Activated CD4-positive, alpha-beta T cell treated with anti-CD3 and anti-CD28 coated beads, Interleukin-2, amount 50 U/mL, for 1 hour (primary cell): Measurements from ENCODE around the gene DNMT3A.
A peak's percentile ranks its signal among the peaks of the same experiment; 100 is the strongest.

Source experiments
- DNase-seq: peaks from one replicate; pipeline ENCODE4 v3.0.0-alpha.2; 2020

DNMT3A gene

DNA sequence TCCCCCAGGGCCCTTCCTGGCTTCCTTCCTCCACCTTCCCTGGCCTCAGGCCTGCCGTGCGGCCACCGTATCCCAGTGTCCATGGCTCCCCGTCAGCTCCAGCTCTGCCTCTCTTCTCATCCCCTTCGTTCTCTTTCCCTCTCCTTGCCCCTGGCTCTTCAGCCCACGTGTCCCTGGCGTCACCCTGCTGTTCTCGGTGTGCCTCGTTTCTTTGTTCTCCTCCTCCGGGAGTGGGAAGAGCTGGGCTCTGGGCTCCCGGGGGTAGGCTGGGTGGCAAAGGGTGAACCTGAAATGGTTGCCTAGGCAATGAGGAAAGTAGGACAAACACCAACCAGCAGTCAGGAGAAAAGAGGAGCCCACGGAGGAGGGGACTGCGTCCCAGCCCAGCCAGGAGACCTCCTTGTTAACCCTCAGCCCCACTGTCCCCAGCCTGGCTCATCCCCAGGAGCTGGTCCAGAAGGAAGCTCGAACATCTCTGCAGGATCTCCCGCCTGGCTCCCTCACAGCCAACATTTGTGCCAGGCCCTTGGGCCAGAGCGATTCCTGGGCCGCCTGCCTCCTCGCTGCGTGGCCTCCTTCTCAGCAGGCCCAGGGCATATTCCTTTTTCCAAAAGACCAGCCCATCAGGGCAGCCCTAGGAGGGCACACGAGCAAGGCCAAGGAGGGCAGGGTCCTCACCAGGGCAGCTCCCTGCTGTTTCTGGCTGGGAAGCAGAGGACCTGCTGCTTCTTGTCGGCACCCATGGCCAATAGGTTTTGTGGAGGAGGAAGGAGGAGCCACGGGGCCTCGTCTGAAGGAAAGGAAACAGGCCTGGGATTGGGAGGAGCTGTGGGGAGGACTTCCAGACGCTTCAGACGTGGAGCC lies 30.9 kb upstream of the DNMT3A start:
- no peak for DNase-seq

DNA sequence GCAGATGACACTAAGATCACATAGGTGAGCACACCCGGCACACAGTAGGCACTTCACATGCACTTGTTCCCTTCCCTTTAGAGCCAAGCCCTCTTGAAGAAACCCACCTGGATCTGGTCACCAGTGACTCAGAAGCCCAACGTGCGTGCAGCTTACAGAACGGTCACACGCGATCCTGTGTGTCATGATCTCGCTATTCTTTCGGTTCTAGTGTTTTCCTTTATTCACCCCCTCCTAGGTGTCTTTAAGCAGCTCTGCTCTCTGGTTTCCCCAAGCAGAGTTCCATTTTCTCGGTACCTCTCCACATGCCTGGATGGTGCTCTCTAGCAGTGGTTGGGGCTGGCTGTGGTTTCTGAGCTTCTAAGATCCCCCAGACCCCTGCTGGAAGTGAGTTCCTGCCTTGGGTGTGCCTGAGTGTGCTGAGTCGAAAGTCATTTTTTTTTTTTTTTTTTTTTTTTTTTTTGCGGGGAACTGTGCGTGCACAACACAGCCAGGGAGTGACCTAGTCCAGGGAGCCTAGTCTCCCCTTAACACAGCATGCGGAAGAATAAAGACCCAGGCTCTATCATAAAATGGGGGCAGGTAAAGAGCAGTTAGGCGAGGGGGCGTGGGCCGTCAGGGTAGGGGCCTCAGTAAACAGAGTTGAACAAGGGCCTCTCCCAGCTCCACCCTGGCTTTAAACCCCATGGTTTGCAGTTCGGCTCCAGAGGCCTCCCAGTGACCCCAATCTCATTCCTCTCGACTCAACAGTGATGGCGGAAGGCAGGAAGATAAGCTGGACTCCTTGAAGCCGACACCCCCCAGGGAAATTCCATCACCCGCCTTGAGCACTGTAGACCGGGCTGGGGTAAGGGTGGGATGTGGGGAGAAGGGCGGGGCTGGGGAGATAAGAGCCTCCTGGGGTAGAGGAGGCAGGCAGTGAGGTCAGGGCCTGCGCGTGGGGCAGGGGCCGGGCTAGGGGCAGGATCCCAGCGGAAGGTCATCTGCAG lies 29.8 kb upstream of the DNMT3A start:
- no peak for DNase-seq

DNA sequence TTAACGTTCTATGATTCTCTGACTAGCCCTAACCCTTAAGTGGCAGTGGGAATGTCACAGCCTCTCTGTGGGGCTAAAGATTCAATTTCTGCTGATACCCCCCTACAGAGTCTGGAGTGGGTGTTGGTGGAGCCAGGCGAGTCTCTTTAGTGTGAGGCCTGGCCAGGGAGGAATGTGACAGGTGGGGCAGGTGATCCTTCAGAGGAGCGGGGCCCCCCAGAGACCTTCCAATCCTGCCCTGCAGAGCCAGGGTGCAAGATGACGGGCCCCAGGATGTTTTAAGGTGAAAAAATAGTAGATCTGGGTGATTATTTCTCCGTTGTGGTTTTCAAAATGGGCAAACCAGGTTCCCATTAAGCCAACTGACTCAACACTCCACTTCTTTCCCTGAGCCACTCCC lies 28.2 kb upstream of the DNMT3A start:
- DNase-seq = no peak

DNA sequence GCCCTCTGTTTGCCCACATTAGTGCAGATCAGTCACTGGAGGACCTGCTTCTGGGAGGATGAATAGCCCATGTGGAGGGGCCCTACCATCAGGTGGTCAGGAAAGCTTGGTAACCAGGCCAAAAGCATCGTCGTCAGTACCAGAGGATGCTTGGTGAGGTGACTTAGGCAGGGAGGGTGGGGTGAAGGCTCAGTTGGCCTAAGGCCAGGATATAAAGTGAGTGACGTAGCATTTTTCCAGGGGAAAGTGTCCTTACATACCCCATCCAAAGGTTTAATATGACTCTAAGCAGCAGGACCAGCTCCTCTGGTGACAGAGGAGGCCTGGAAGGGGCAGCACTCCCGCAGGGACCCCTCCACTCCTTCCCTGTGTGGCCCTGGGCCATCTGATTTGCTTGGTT lies 27.7 kb upstream of the DNMT3A start:
- no peak for DNase-seq

DNA sequence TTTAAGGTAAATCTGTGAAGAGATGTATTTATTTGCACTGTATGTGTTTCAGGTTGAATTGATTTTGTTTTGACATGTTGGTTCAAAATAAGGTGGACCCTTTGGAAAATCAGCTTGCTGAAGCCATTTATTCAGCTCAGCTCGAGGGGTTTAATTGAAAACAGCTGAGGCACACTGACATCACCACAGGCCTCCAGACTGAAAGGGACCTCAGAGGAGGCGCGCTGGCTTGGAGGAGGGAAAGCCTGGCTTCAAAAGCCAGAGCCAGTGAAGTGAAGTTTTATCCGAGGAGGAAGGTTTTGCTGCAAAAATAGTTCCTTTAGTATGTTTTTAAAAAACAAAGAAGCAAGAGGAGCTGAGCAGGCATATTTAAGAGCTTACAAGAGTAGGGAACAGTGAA lies 26.9 kb upstream of the DNMT3A start:
- DNase-seq = no peak

DNA sequence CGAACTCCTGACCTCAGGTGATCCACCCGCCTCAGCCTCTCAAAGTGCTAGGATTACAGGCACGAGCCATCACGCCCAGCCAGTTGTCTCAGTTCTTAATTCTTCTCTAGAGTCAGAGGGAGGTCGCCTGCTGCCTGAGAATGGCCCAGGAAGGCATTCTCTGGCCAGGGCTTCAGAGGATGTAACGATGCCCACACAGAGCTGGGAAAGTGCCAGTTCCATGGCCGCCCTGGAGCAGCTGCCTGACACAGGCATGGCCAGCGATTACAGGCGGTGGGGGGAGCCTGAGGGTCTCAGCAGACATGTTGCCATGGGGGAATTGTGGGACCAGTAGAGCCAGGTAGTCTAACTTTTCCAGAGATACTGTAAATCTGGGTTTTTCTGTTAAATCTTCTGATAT lies 25.6 kb upstream of the DNMT3A start:
- no peak for DNase-seq

DNA sequence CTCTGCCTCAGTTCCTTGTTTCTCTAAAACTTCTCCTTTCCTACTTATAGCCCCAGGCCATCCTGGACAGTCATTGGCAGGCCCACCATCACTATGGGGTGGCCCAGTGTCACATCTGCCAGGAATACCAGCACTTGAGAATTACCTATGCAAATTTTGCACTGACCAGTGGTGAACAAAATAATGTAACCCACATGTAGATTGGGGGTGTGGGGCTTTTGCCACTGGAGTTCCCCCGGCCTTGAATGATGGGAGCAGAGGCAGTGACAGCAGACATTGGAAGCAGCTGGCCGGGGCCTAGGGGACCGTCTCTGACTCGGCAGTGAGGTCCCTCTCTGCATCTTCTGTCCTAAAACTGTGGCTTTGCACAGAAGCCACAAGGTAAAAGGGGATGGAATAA lies 24.9 kb upstream of the DNMT3A start:
- no peak for DNase-seq

DNA sequence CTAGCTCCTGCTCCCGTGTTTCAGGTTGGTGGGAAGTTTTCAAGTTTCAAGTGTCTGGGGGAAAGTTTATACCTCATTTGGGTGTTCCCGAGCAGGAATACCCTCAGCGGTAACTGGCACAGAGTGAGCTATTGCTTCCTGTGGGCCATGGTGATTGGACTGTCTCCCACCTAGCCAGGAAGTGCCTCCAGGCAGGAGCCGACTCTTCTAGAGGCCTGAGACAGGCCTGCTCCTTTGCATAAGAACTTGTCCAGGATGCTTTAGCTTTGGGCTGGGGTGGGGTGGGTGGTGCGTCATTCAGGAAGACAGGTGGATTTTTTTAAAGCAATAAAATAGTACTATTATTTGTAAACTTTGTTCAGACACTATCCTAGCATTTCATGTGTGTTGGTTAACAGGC lies 23.5 kb upstream of the DNMT3A start:
- no peak for DNase-seq

DNA sequence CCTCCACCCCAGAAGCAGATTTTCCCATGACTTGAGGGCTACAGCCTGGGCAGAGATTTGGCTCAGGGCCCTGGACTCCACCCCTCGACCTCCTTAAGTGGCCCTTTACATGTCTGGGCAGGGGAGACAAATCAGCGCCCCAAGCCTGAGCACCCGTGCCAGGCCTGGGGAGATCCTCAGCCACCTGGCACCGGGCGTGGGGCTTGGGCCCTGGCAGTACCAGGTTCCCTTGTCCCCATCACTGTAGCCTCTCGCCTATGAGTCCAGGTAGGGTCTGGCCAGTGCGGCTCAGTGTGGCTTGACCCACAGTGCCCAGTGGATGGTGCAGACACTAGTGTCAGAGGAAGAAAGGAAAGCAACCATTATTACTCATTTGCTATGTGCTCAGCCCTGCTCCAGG lies 22.0 kb upstream of the DNMT3A start:
- DNase-seq = no peak

DNA sequence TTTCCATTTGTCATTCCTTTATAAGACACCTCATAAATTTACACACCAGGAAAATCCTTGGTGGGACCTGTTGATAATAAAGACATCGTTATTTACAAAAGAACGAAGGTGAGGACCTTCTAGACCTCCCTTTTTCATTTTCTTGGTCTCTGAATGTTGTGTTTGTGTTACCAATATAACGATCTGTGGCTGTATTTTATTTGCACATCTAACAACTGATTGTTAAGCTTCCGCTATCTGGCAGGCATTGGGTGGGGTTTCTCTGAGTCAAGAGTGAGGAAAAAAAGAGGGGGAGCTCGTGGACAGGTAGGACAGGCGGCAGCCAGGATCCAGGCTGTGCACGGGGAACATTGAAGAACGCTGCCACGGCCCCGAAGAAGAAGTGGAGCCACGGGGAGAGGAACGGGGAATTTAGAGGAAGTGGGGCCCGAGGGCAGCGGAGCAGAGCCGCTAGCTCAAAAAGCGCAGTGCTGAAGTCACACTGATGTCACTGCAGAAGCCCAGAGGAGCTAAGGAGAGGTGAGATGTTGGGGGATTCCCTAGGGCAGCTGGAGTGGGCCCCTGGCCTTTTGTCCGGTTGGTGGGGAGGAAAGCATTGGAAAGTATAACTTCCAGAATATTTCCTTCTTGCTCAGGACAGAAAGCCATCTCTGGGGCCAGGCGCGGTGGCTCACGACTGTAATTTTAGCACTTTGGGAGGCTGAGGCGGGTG lies 20.9 kb upstream of the DNMT3A start:
- peak; percentile 43 for DNase-seq

DNA sequence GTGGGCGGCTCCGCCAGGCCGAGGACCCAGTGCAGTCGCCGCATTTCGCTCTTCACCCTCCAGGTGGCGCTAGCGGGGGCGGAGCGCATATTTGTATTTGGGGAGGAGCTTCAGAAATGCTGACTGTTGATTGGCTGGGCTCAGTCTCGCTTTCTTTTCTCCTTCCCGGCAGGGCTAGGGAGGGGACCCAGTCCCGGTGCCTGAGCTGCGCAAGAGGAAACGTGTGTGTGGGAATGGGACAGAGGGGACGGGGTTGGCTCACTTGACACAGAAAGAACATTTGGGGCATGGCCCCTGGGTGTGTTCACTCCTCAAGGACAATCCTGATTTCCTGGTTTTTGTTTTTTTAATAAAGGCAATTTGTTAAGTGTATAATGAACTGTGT lies 20.3 kb upstream of the DNMT3A start:
- peak; percentile 94 for DNase-seq

DNA sequence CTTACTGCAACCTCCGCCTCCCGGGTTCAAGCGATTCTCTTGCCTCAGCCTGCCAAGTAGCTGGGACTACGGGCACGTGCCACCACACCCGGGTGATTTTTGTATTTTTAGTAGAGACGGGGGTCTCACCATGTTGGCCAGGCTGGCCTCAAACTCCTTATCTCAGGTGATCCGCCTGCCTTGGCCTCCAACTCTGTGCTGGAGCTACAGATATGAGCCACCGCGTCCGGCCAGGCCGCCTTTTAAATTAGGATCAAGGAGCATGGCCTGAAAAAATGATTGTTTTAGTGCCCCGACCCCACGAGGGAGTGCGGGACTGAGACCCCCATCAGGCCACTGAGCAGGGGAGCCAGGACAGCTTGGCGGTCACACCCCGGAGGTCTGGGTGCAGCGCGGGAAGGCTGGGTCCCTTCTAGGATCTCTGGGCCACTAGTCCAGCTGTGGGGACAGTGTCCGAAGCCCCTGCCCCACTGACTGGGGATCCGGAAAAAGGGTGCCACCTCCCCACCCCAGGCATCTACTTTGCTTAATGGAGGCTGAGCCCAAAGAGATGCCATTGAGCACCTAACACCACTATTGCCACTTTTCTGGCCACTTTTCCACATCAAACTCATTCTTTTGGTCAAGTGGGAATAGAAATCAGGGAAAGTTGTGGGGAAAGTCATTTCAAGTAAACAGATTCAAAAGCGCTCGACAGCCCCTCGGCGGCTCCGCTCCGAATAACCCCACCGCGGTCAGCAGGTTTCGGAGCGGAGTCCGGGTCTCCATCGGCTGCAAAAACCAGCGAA lies 19.7 kb upstream of the DNMT3A start:
- DNase-seq = no peak

DNA sequence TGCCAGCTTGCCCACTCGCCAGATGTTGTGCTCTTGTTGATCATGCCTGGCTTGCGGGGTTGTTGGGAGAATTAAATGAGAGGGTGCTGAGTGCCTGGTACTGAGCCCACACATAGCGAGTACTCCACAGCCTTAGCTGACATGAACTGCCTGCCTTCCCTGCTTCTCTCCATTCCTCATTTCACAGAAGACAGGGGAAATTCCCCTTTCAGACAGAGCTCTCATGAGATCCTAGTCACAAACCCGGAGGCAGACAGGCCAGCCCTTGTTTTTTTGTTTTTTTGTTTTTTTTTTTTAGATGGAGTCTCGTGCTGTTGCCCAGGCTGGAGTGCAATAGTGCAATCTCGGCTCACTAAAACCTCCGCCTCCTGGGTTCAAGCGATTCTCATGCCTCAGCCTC lies 17.1 kb upstream of the DNMT3A start:
- DNase-seq = no peak

DNA sequence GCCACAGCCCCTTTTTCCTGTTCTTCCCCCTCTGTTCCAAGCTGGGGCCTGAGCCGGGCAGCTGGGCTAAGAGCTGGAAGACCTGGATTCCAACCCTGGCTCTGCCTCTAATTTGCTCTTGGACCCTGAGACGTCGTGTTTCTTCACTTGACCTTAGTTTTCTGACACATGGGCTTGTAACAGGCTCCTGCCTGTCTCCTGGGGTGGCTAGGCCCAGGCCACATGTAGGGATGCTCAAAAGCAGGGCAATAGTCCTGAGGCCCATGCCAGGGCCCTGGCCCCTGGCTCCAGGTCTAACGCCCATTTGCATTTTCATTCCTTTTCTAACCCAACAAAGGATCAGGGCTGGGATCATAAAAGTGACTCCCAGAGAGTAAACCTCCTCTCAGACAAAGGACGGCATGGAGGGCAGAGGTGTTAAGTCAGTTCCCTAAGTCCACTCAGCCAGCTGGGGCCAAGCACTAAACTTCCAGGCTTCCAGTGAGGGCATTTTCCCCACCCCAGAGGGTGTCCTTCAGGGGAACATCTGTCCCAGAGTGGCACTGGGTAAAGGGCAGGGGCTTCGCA lies 16.6 kb upstream of the DNMT3A start:
- DNase-seq = no peak

DNA sequence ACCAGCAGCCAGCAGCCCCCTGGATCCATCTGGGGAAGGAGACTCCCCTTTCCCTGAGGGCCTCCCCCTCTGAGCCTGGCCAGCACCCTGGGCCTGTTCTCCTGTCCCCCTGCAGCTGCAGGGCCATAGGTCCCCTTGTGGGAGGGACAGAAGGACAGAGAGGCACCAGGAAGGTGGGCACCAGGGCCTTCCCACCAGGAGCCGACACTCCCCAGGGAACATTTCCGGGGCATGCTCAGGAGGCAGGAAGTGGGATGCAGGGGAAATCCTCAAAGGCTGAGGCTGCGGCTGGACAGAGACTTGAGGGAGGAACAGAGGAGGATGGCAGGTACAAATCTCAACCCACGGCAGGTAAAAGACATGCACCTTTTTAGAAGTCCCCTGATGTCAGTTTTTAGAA lies 14.4 kb upstream of the DNMT3A start:
- no peak for DNase-seq

DNA sequence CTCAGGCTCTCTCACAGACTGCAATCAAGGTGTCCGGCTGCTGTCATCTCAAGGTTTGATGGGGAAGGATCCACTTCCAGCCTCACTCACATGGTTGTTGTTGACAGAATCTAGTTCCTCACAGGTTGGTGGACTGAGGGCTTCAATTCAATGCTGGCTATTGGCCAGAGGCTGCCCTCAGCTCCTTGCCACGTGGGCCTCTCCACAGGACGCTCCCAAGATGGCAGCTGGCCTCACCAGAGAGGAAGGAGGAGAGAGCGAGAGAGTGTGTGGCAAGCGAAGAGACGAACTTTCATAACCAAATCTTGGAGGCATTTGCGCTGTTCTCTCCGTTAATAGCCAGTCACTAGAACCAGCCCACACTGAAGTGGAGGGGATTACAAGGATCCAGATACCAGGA lies 13.5 kb upstream of the DNMT3A start:
- DNase-seq = no peak

DNA sequence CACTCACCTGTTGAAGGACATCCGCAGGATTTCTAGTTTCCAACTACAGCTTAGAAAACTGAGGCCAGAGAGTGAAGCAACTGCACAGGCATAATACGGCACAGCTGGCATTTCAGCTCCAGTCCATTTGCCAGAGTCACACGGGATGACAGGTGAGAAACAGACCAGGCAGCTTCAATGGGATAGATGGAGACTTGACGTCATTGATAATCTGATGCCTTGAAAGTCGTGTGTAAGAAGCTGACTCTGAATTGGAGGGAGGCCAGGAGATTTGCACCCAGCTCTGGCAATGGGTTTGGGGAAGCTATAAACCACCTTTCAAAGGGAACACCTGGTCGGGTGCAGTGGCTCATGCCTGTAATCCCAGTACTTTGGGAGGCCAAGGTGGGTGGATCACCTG lies 12.4 kb upstream of the DNMT3A start:
- no peak for DNase-seq

DNA sequence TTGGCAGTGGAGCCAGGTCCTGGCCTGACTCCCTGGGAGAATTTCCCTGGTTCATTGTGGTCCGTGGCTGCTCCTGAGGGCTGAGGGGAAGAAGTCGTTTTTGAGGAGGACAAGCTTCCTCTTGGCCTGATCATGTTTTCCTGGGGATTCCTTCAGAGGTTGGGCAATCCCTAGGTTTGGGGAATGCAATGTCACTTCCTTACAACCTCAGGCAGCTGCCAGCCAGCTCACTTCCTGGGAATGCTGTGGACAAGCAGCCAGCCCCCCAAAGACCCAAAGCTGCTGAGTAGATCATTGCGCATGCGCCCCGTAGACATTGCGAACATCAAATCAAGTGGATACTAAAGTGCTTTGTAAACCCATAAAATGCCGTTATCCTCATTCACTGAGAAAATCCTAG lies 7.7 kb upstream of the DNMT3A start:
- no peak for DNase-seq

DNA sequence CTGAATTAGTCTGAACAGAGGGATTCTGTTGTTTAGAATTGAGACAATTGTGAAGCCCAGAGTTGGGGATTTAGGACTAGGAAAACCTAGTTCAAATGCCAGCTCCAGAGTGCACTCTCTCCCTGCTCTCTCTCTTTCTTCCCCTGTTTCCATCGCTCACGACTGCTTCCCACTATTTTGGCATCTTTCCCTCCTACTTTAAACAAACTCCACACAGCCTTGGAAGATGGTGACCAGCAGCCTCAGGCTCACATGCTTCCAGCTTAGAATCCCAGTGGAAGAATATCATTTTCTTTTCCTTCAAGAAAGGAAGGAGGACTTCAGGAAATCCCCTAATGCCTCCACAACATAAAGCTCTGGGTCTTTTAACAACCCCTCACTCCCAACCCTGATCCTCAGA lies 6.1 kb upstream of the DNMT3A start:
- DNase-seq = no peak

DNA sequence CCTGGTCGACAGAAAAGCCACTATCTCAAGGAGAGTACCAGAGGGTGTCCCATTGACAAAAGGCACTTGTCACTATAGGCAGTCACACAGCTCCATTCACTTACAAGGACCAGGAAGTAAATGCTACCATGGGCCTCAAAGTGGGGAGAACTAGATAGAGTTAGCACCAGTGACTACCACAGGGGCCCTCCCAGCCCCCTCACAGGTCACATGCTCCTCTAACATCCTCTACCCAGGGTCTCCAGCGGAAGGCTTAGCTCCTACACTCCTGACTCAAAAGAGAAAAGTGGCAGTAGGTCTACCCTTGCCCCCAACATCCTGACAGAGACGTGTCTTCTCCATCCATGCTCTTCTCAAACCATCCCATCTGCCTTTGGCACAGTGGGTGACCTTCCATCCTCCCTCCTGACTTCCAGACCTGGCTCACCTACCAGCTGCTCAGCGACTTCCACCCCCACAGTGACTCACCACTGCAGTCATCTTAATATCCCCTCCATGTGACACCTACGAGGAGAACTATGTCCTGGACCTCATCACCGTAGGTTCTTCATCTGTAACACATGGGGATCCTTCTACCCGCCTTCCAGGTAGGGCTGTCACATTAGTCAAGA lies 5.6 kb upstream of the DNMT3A start:
- no peak for DNase-seq

DNA sequence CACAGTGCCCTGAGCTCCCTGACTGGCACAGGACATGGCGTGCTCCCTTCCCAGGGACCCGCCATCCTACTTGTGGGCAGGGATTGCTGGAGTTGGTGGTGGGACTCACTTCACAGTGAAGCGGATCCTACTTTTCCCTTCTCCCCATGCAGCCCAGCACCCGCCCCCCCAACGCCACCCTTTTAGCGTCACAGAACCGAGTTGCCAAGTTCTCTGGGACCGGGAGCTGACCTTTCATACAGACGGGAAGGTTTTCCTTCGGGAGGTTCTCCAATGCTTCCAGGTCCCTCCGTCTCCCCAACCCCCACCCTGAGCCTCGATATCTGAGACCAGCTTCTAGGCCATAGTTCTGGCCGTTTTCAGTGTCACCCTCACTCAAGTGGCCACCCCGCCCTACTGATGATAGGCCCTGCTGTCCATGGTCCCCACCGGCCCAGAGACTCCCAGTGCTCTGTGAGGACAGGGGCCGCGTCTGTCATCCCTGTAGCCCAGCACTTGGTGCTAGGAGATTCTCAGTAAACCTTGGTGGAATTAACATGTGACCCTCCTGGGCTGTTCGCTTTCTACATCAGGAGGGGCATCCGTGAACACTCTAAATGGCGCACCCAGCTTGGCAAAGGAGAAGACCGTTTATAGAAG lies 1.6 kb upstream of the DNMT3A start:
- no peak for DNase-seq
